K562 treated with DMSO at 1 percent for 48 hours (cell line): ENCODE measurements around the gene UBE2O. TPM values are rescaled to one million over a fixed set of nuclear protein-coding genes. Genes with fewer than 3 reads are reported as not detected.

Source experiments
- total RNA-seq: library from RNA; unstranded; fragments of 300-600 nt; gene quantifications from 2 replicates; pipeline ENCODE4 v1.2.3, GENCODE V29; 2022; ENCODE audit warnings: low replicate concordance; ENCODE audit errors: extremely low read depth

The UBE2O gene
- not detected in 2 replicates for total RNA-seq

DNA sequence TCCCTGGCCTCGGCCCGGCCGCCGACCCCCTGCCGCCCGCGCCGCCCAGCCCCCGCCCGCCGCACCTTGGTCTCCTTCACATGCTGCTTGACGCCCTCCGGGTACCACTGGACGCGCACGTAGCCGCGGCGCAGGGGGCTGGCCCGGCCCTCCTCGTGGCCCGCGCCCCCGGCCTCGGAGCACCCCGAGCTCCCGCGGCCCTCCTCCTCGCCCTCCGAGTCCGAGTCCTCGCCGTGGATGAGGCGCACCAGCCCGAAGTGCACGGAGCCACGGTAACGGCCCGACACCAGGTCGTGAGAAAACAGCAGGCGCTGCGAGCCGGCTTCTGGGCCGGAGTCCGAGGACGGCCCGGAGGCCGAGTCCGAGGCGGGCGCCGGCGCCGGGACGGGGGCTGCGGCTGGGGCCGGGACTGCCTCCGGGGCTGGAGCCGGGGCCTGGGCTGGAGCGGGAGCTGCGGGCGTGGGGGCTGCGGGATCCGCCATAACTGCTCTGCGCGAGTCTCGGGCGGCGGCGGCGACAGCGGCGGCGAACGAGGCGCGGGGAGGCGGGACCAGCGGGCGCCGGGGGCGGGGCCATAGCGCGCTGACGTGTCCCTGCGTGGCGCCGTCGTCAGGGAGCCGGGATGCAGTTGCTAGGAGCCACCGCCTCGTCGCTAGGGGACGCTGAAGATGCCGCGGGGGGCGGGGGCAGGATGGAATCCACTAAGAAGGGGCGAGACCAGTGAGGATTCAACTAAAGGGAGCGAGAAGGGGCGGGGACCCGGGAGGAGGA lies at the start of gene UBE2O:
UBE2O (minus strand) TSS at position 493 of the 771 bp plus-strand sequence; CDS start at position 482, 11 bp downstream.

GRCh38 chr17:76501018-76501826 lies 48.3 kb upstream of the UBE2O start, which contains the start of gene RHBDF2:
Gene RHBDF2 (minus strand): TSS chr17:76501423. CDS start chr17:76481524, 19,899 bp downstream.

GRCh38 chr17:76467366-76467765 lies 14.4 kb upstream of the UBE2O start, which contains the start of gene AANAT:
Gene AANAT (plus strand): TSS chr17:76467603. CDS start chr17:76468747, 1,144 bp downstream.

GRCh38 chr17:76384222-76384986 lies 68.5 kb downstream of the UBE2O start, which contains the start of gene SPHK1:
Gene SPHK1 (plus strand): TSS chr17:76384609. CDS start chr17:76385645, 1,036 bp downstream.

GRCh38 chr17:76353599-76354316 lies 99.2 kb downstream of the UBE2O start, which contains the start of gene PRPSAP1:
Gene PRPSAP1 (minus strand): TSS chr17:76353916. CDS start chr17:76353703, 213 bp downstream.

Other genes with a start within 250 kb of the UBE2O start
- not detected in 2 replicates for gene RNF157, start 212.7 kb downstream of the UBE2O start, total RNA-seq
- gene UBALD2, start 187.8 kb downstream of the UBE2O start, total RNA-seq = not detected in 2 replicates
- gene QRICH2, start 144.9 kb downstream of the UBE2O start, total RNA-seq = not detected in 2 replicates
- not detected in 2 replicates for gene PRPSAP1, start 99.2 kb downstream of the UBE2O start, total RNA-seq
- not detected in 2 replicates for gene SPHK1, start 68.5 kb downstream of the UBE2O start, total RNA-seq
- not detected in 2 replicates for gene AANAT, start 14.5 kb upstream of the UBE2O start, total RNA-seq
- gene RHBDF2, start 48.3 kb upstream of the UBE2O start, total RNA-seq = not detected in 2 replicates
- gene CYGB, start 84.6 kb upstream of the UBE2O start, total RNA-seq = not detected in 2 replicates
- not detected in 2 replicates for gene PRCD, start 86.9 kb upstream of the UBE2O start, total RNA-seq
- not detected in 2 replicates for gene ST6GALNAC2, start 132.7 kb upstream of the UBE2O start, total RNA-seq
- gene ST6GALNAC1, start 190.6 kb upstream of the UBE2O start, total RNA-seq = not detected in 2 replicates